ENCODE measurements around the gene CPEB1. TPM values are rescaled to one million over a fixed set of nuclear protein-coding genes. Genes with fewer than 3 reads are reported as not detected.
"Not testable (repeated sequence)": the region's sequence is repeated elsewhere in the genome, so short reads cannot be mapped to it uniquely, and the experiment has no call there.

Gene CPEB1
- total RNA-seq, 1 experiment from 2014 or later: 16.7 TPM

- in situ Hi-C loops (cut with HindIII; ENCODE audit: low pct_unique_long_range_greater_than_20kb, low sequenced_read_pairs); DNase-seq (ENCODE audit: low read depth): not testable (repeated sequence)
Measured at GRCh38 chr15:82500772-82501171, 146.4 kb downstream of the CPEB1 start.

- in situ Hi-C loops (cut with HindIII; ENCODE audit: low pct_unique_long_range_greater_than_20kb, low sequenced_read_pairs); DNase-seq (ENCODE audit: low read depth): not testable (repeated sequence)
Measured at GRCh38 chr15:82497978-82498377, 149.2 kb downstream of the CPEB1 start.

Other genes with a start within 250 kb of the CPEB1 start
- gene GOLGA6L9, start 217.5 kb downstream of the CPEB1 start, total RNA-seq (2014; rRNA removed; shearing (Covaris generic); ENCODE audit: low replicate concordance): 0.41 and 1.1 TPM in 2 replicates
- 2,842 and 2,968 TPM in 2 replicates for gene RPS17, start 106.9 kb downstream of the CPEB1 start, total RNA-seq (2014; rRNA removed; shearing (Covaris generic); ENCODE audit: low replicate concordance)
- 5.3 and 6.7 TPM in 2 replicates for gene AP3B2, start 62.5 kb upstream of the CPEB1 start, total RNA-seq (2014; rRNA removed; shearing (Covaris generic); ENCODE audit: low replicate concordance)
- 0.34 TPM in 1 of 2 replicates, not detected in the other for gene FSD2, start 158.7 kb upstream of the CPEB1 start, total RNA-seq (2014; rRNA removed; shearing (Covaris generic); ENCODE audit: low replicate concordance)
- 5.4 and 7.0 TPM in 2 replicates for gene WHAMM, start 162.3 kb upstream of the CPEB1 start, total RNA-seq (2014; rRNA removed; shearing (Covaris generic); ENCODE audit: low replicate concordance)